Mucosa of descending colon (tissue), 3 donors: ENCODE measurements around the gene SSH2. TPM values are rescaled to one million over a fixed set of nuclear protein-coding genes. Genes with fewer than 3 reads are reported as not detected.
A peak's percentile ranks its signal among the peaks of the same experiment; 100 is the strongest.

ENCODE experiments used
- ATAC-seq: fragments of 200-7000 bp; cut with Tn5 transposase; one replicate; pipeline ENCODE4 v1.9.1; 2020; ENCODE audit warnings: mild to moderate bottlenecking, moderate library complexity
- DNase-seq, 3 donors: peaks; one replicate each; pipeline ENCODE4 v3.0.0-alpha.2; 2020
- H3K36me3 ChIP-seq: fragments of 200-600 bp; one replicate; pipeline ENCODE4 v1.8.0; 2021; ENCODE audit warnings: low read depth, mild to moderate bottlenecking
- H3K4me1 ChIP-seq: fragments of 200-600 bp; one replicate; pipeline ENCODE4 v1.8.0; 2021; ENCODE audit warnings: low read depth, mild to moderate bottlenecking
- H3K4me3 ChIP-seq: fragments of 200-600 bp; one replicate; pipeline ENCODE4 v1.8.0; 2021; ENCODE audit warnings: mild to moderate bottlenecking
- H3K9me3 ChIP-seq: fragments of 200-600 bp; one replicate; pipeline ENCODE4 v1.8.0; 2021; ENCODE audit warnings: mild to moderate bottlenecking
- CTCF ChIP-seq: fragments of 200-600 bp; IDR thresholded peaks from one replicate; pipeline ENCODE4 v1.8.0; 2022; ENCODE audit warnings: antibody characterized with exemption, mild to moderate bottlenecking
- intact Hi-C, 2 donors: fragments of 100-400 bp; cut with DNase I in 1 of 2; cut with micrococcal nuclease in 1 of 2; formaldehyde crosslinking; loops; one replicate each; pipeline versions ENCODE4 v1.11.0 to v1.11.1; 2022; cut with DNase I, micrococcal nuclease
- total RNA-seq, 3 donors: library from RNA; stranded (reverse); fragmentation: NEBNext Ultra II Directional in 2 of 3; extraction: Animal tissue kit (Norgen Biotek cat#: 25700) in 2 of 3; gene quantifications; one replicate each; pipeline versions ENCODE4 v1.2.1 to v1.2.4, GENCODE V29; 2021 to 2023
- donor health status: DM: no; HTN: no; CAD: no; lungs with moderate emphysema.
- donor health status: DM: no; HTN: no; CAD: no.
- donor health status: DM: no; HTN: yes; CAD: no.

Gene SSH2
- total RNA-seq, 3 donors from 2014 or later = 32.1 to 47.8 (median 40.8) TPM

DNA sequence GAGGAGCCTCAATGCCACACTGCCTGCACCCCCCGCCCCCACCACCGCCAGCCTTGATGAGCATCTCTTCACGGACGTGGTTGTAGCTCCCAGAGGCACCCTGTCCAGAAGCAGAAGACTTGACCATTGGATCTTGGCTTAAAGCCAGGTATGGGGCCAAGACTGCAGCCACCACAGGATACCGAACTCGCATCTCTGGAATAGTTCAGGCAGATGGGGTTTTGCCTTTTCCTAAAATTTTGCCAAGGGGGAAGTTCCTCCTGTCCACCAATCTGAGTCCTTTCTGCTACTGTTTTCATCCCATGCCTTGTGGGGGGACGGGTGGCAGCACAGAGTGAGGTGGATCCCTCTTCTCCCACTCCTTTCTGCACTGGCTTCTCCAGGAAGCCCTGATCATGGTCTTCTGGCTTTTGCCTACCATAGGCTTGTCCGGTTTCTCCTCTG, 308.3 kb downstream of the SSH2 start:
- Histone ChIP-seq H3K4me3 (no peak overlapping the region), H3K4me1 (peaks cover 22% of the 10 kb centered on the region), H3K9me3 (no peaks in the 10 kb centered on the region), H3K36me3 (no peaks in the 10 kb centered on the region)
- intact Hi-C loops = no loop called here
- ATAC-seq (no peak), DNase-seq (no peak)
- no peak for TF ChIP-seq CTCF

GRCh38 chr17:29620779-29621500, 309.1 kb downstream of the SSH2 start:
- ATAC-seq (no peak), DNase-seq (no peak)
- TF ChIP-seq CTCF = no peak
- Histone ChIP-seq H3K36me3 (no peaks in the 10 kb centered on the region), H3K9me3 (no peaks in the 10 kb centered on the region), H3K4me1 (peaks cover 30% of the 10 kb centered on the region), H3K4me3 (no peak overlapping the region)
- intact Hi-C loops = no loop called here

DNA sequence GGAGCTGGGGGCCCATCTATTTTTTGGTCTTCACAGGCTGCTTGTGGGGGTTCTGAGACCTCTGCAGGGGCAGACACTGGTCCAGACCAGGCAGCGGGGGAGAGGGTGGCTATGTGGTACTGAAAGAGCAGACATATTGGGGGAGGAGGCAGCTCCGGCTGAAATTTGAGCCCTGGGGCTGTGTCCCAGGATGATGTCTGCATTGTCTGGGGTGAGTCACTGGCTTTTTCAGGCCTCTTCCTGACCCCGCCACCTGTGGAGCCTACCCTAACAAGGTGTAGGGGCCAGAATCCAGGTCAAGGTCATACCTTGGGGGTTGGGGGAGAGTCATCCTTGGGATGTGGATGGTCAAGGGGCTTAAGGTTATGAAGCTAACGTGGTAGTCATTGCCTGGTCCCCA, 309.8 kb downstream of the SSH2 start:
- Histone ChIP-seq H3K4me1 (peaks cover 36% of the 10 kb centered on the region), H3K9me3 (no peaks in the 10 kb centered on the region), H3K36me3 (no peaks in the 10 kb centered on the region), H3K4me3 (no peak overlapping the region)
- no peak for DNase-seq
- no peak for ATAC-seq
- TF ChIP-seq CTCF = no peak
- intact Hi-C loops = no loop called here

DNA sequence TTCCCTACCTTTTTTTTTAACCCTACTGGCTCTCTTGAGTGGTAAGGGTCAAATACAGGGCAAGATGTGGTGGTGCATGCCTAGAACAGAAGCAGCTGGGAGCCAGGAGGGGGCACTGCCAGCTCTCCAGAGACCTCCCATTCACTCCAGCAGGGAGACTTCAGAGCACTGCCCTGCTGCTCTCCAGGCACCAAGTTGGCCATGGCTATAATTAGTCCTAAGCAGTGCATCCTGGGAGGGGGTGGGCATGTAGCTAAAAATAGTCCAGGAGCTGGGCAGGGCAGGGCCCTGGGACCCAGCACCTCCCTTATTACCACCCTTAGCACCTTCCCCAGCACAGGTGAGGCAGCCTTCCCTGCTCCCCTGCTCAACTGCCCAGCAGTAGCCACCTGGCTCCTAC, 310.8 kb downstream of the SSH2 start:
- no peaks in the 10 kb centered on the region for H3K9me3 ChIP-seq
- no peak for DNase-seq
- no peak for ATAC-seq
- TF ChIP-seq CTCF = no peak
- peaks cover 46% of the 10 kb centered on the region for H3K4me1 ChIP-seq
- intact Hi-C loops = no loop called here
- H3K4me3 ChIP-seq = no peak overlapping the region
- no peaks in the 10 kb centered on the region for H3K36me3 ChIP-seq

DNA sequence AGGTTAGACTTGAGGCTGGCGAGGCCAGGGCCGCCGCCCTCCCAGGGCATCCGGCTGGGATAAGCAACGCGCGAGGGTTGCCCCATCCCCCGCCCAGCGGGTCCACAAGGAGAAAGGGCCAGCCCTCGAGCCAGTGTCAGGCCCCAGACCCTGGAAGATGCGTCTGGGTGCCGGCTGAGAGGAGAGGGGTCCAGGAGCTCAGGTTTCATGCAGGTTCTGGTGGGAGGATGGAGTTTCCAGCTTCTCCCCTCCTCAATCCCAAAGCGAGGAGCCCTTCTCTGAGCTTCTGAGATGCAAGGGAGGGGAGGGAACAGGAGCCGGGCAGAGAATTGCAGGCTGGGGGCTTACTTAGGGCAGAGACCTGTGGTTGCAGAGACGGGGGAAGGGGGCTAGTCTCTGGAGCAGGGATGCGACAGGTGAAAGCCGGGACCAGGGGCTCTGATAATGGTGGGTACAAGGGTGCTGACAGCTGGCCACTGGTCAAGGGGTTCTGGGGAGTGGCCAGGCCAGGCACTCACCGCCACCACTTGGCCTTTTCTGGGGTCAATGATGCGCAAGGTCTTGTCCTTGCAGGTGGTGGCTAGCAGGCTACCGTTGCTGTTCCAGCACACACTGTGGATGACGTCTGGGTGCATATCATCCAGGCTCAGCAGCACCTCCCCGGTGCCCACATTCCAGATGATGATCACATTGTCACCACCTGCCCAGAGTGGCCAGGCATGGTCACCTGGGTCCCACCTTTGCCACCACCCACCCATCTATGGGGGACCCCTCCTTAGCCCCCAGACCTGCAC, 311.6 kb downstream of the SSH2 start:
- Histone ChIP-seq H3K4me3 (no peak overlapping the region), H3K36me3 (no peaks in the 10 kb centered on the region), H3K4me1 (peaks cover 54% of the 10 kb centered on the region), H3K9me3 (no peaks in the 10 kb centered on the region)
- intact Hi-C loops = no loop called here
- no peak for TF ChIP-seq CTCF
- ATAC-seq (no peak), DNase-seq (peak in 1 of 3 donors; percentile 54)
